Stimulated activated CD4-positive, alpha-beta T cell treated with anti-CD3 and anti-CD28 coated beads, Interleukin-12 subunit alpha, Interleukin-12 subunit beta, amount 100 ng/mL, for 4 hours (primary cell): ENCODE data around the gene SMCHD1.
"Not testable (repeated sequence)": the region's sequence is repeated elsewhere in the genome, so short reads cannot be mapped to it uniquely, and the experiment has no call there.

Source experiments
- DNase-seq: peaks from one replicate; pipeline ENCODE4 v3.0.0-alpha.2; 2020

The SMCHD1 gene

DNA sequence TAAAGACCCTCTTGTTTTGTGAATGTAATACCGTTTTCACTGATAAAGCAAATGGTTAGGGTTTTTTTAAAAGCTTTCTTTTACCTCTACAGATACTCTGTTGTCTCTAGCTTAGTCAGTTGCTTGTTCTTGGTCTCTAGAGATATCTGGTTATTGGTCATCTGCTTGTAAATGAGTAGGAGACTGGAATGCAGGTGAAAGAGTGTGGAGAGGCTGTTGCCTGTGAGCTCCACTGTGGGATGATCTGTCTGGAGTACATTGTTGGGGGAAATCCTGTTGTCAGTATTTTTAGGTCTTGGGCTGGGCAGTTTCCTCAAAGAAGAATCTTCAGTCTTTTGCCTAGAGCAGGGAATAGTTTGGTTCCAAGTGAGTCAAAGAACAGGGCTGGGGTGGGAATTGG lies 67.7 kb downstream of the SMCHD1 start:
- DNase-seq: no peak

DNA sequence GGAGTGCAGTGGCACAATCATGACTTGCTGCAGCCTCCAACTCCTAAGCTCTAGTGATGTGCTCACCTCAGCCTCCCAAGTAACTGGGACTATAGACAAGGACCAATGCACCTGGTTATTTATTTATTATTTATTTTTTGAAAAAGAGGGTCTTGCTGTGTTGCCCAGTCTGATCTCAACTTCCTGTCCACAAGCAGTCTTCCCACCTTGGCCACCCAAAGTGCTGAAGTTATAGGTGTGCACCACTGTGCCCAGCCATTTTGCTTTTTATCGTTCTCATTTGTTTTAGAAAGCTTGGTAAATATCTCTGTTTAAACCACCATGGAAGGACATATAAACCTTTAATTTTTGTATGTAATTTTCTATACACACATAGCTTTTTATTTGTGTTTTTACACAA lies 74.2 kb downstream of the SMCHD1 start:
- no peak for DNase-seq

DNA sequence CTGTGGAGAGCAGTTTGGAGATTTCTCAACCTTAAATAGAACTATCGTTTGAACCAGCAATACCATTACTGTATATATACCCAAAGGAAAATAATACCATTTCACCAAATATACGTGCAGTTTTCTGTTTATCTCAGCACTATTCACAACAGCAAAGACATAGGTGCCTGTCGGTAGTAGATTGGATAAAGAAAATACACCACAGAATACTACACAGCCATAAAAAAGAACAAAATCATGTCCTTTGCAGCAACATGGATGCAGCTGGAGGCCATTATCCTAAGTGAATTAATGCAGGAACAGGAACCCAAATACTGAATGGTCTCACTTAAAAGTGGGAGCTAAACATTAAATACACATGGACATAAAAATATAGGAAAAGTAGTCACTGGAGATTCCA lies 81.3 kb downstream of the SMCHD1 start:
- no peak for DNase-seq

DNA sequence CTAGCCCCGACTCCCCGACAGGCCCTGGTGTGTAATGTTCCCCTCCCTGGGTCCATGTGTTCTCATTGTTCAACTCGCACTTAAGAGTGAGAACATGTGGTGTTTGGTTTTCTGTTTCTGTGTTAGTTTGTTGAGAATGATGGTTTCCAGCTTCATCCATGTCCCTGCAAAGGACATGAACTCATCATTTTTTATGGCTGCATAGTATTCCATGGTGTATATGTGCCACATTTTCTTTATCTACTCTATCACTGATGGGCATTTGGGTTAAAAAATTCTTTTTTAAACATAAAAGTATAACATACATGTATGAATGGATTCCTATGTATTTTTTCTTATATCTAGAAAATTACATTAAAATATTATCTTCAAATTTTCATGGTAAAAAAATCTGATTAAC lies 84.6 kb downstream of the SMCHD1 start:
- DNase-seq: not testable (repeated sequence)

DNA sequence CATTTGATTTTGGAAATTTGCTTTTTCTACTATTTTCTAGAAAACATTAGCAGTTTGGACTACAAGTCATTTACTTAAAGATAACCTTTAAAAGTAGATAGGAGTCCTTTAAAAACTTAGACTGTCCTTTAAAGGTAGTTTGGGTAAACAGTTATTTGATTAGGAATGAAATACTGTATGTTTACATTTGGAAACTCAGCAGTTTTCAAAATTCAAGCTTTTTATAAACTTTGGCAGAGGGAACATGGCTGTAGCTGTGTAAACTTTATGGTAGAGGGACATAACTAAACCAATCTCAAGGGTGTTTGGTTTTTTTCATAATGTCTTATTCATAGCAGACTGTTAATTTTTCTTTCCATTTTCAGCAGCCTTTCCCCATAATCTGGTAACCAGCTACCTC lies 90.7 kb downstream of the SMCHD1 start:
- DNase-seq: no peak

DNA sequence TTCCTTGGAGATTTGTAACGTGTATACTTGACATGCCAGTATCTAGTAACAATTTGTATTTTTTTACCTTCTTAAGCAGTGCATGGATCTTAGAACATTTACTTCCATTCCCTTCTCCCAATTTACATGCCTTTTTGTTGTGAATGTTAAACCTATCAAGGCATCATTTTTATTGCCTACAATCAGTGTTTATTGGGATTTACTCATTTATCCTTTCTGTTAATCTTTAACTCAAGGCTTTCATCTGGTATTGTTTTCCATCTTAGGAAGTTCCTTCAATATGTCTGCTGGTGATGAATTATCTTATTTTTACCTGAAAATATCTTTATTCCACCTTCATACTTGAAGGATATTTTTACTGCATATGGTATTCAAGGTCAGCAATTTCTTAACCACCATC lies 102.8 kb downstream of the SMCHD1 start:
- DNase-seq: no peak

DNA sequence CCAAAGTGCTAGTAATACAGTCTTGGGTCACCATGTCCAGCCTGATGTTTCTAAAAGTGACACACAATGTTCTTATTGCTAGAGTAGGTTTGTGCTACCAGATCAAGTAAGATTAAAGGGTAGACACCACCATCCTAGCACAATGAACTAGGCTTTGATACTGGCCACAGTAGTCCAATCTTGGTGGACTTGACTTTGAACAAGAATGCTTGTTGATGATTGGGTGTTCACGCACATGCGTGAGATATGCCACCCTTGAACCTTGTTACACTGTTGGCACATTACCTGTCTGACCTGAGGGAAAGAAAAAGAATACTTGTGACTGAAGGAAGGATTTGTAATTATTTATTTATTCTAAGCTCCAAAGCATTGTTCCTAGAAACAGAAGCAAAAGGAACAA lies 119.1 kb downstream of the SMCHD1 start:
- DNase-seq: no peak

DNA sequence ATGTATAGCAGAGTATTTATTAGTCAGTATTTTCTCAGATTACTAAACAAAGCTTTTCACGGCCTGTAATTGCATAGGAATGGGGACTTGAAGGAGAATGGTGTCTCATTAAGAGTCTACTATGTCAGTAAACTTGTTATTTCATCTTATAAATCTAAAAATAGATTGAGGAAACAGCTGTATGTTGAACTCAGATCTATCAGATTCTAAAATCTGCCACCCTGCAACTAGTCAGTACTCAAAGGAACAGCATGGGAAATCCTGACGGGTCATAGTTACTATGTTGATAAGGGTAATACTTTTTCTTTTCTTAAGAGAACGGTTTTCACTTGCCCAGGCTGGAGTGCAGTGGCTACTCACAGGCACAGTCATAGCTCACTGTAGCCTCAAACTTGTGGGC lies 121.1 kb downstream of the SMCHD1 start:
- DNase-seq: no peak

DNA sequence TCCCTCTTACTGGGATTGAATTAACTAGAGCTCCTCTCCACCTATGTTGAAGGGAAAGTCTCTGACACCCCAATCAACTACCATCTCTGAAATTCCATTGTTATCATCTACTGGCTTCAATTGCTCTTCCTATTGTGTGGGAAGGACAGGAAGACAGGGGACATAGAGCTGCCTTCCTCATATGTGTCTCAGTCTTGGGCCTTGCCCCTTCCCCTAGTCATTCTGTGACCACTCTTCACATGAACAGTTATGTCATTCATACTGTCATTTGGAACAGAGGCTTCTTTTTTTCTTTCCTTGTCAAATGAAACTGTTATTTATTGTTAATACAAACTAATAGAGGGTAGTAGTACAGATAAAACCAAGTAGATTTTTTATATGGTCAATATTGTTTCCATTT lies 121.7 kb downstream of the SMCHD1 start:
- no peak for DNase-seq

DNA sequence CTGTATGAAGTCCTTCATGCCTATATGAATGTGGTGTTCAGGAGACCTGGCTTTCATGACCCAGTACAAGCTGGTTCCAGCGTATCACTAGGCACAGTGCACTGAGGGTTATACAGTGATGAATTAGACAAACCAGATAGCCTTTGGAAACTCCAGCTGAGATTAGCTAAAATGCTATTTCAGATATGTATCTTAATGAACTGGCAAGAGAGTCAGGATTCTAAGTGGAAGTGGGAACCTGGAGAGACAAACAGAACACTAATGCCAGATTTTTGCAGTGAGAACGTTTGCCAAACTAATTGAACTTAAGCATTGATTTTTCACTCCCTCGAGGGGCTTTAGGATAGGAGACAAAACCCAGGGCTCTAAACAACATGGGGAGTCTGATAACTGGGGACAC lies 125.2 kb downstream of the SMCHD1 start:
- no peak for DNase-seq

DNA sequence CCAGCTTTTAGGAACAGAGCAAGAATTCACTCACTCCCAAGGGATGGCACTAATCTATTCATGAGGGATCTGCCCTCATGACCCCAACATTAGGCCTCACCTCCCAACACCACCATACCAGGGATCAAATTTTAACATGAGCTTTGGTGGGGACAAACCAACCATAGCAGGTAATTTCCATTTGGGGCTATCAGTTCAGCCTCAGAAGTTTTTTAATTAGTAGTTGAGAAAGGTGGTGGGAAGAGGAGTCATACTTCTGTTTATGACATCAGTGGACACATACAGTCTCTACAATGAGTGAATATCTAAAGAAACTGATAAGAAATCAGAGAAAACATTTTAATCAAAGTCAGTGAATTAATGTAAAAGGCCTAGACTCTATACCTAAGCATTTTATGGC lies 131.7 kb downstream of the SMCHD1 start:
- no peak for DNase-seq

DNA sequence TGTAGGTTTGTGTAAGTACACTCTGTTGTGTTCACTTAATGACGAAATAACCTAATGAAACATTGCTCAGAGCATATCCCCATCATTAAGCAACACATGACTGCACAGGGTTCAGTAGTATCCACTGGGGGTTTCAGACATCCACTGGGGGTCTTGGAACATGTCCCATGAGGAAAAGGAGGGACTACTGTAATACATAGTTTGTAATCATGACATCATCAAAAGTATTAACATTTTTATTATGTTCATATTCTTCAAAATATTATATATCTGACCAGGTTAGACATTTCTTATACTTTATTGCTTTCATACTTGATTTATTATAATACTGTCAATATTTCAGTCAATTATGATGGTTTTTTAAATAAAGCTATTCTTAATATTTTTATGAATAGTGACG lies 136.9 kb downstream of the SMCHD1 start:
- no peak for DNase-seq

DNA sequence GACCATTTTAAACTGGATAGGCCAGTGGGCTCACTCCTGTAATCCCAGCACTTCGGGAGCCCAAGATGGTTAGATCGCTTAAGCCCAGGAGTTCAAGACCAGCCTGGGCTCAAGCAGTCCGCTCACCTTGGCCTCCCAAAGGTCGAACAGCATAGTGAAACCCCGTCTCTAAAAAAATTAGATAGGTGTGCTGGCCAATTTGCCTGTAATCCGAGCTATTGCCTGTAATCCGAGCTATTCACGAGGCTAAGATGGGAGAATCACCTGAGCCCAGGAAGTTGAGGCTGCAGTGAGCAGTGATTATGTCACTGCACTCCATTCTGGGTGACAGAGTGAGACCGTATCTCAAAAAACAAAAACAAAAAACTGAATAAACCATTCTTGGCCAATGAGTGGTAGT lies 138.6 kb downstream of the SMCHD1 start:
- no peak for DNase-seq

DNA sequence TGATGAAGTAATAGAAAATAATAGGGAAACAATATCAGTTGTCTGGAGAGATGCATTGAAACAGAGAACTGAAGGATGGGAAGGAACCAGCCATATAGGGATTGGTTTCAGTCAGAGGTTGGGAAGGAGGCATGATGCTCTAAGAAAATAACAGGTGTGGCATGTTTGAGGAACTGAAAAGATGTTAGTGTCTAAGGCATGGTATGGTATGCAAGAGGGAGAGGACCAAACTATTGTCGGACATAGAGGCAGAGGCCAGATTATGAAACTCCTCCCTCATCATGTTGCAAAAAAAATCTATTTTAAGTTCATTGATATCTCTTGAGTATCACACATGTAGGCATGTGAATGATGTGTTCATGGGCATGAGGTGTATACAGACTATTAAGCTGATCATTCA lies 142.4 kb downstream of the SMCHD1 start:
- no peak for DNase-seq

DNA sequence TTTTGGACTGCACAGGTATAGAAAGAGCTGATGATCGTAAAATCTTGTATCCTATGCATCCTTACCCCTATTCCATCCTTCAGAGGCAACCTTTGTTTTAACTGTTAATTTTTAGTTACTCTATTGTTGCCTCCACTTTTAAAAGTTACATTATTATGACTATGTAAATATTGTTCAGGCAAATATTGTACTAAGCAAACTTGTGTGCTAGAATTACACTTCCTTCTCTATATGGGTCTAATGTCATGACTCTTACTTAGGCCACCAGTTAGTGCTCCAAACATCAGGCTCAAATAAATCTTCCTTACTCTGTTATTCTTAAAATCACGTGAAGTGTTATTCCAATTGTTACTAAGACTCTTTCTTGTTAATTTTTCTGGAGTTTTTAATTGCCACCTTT lies 143.8 kb downstream of the SMCHD1 start:
- DNase-seq: no peak

DNA sequence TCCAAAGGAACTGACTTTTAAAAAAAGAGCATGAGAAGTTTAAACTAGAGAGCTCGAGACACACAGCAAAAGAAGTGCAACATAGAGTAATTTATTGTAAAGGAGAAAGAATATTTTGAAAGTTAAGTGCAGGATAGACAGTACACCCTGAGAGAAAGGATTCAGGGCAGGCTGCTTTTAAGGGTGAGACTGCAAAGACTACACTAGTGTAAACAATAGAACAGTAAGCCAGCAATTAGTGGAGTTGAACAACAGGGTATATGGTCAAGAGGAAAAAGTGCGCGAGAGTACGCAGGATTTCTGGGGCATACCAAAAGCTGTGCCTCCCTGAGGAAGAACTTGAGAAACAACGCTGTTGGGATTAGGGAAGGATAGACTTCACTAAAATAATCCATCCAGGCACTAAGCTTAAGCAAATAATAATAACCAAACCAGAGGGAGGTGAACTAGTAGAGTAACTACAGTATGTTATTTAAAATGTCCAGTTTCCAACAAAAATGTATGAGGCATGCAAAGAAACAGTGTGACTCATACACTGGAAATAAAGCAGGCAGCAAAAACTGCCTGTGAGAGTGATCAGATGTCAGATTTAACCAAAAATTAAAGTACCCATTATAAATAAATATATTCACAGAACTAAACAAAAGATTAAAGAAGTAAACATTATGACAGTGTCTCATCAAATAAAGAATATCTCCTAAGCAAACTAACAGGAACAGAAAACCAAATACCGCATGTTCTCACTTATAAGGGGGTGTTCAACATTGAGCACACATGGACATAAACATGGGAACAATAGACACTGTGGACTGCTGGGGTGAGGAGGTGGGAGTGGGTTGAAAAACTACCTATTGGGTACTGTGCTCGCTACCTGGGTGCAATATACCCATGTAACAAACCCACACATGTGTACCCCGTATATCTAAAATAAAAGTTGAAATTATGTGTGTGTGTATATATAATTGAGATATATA lies 150.7 kb downstream of the SMCHD1 start:
- no peak for DNase-seq

DNA sequence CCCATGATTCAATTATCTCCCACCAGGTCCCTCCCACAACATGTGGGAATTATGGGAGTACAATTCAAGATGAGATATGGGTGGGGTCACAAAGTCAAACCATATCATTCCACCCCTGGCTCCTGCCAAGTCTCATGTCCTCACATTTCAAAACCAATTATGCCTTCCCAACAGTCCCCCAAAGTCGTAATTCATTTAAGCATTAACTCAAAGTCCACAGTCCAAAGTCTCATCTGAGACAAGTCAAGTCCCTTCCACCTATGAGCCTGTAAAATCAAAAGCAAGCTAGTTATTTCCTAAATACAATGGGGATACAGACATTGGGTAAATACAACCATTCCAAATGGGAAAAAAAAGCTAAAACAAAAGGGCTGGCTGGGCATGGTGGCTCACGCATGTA lies 153.1 kb downstream of the SMCHD1 start:
- DNase-seq: not testable (repeated sequence)

DNA sequence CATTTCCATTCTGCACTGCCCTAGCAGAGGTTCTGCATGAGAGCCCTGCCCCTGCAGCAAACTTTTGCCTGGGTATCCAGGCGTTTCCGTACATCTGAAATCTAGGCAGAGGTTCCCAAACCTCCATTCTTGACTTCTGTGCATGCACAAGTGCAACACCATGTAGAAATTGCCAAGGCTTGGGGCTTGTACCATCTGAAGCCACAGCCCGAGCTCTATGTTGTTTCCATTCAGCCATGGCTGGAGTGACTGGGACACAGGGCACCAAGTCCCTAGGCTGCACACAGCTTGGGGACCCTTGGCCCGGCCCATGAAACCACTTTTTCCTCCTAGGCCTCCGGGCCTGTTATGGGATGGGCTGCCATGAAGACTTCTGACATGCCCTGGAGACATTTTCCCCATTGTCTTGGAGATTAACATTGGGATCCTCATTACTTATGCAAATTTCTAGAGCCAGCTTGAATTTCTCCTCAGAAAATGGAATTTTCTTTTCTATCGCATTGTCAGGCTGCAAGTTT lies 154.2 kb downstream of the SMCHD1 start:
- not testable (repeated sequence) for DNase-seq

DNA sequence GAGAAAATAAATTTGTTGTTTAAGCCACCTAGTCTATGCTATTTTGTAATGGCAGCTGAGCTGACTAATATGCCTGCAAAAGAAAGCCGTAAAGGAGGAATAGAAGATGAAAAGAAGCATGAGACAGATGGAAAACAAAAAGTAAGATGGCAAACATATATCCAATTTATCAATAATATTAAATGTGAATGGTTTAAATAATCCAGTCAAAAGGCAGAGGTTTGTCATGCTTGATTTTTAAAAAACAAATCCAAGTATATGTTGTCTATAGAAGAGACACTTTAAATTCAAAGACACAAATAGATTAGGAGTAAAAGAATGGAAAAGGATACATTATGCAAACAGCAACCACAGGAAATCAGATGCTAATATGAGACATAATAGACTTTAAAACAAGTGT lies 155.9 kb downstream of the SMCHD1 start:
- DNase-seq: no peak

DNA sequence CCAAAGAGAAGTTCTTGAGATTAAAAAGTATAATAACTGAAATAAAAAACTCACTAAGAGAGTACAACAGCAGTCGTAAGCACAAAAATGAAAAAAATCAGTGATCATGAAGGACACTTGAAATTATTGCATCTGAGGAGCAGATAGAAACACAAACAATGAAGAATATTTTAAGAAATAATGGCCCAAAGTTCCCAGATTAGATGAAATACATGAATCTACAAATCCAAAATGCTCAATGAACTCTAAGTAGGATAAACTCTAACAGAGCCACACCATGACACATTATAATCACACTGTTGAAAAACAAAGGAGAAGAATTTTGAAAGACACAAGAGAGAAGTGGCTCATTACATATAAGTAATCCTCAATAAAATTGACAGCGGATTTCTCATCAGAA lies 159.4 kb downstream of the SMCHD1 start:
- DNase-seq: no peak

DNA sequence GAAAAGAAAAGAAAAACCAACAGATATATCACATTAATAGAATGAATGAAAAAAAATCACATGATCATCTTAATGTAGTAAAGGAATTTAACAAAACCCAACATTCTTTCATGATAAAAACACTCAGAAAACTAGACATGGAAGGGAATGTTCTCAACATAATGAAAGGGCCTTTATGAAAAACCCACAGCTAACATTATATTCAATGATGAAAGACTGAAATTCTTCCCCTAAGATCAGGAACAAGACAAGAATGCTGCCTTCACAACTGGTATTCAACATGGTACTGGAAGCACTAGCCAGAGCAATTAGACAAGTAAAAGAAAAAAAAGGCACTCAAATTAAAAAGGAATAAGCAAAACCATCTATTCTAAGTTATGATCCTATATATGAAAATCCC lies 162.8 kb downstream of the SMCHD1 start:
- no peak for DNase-seq

DNA sequence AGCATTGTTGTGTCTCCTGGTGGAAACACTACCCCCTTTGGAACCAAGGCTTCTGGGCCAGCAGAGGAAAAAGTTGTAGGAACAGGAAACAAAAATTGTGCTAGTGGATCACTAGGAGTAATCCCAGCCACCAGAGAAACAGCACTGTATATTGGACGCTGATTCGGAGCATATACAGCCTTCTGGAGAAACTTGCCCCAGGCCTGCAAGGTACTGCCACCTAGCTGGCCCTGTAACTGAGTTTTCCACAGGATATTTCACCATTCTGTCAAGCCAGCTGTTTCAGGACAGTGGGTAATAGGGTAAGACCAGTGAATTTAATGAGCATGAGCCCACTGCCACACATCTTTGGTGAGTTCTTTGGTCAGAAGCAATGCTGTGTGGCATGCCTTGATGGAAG lies 166.2 kb downstream of the SMCHD1 start:
- no peak for DNase-seq

DNA sequence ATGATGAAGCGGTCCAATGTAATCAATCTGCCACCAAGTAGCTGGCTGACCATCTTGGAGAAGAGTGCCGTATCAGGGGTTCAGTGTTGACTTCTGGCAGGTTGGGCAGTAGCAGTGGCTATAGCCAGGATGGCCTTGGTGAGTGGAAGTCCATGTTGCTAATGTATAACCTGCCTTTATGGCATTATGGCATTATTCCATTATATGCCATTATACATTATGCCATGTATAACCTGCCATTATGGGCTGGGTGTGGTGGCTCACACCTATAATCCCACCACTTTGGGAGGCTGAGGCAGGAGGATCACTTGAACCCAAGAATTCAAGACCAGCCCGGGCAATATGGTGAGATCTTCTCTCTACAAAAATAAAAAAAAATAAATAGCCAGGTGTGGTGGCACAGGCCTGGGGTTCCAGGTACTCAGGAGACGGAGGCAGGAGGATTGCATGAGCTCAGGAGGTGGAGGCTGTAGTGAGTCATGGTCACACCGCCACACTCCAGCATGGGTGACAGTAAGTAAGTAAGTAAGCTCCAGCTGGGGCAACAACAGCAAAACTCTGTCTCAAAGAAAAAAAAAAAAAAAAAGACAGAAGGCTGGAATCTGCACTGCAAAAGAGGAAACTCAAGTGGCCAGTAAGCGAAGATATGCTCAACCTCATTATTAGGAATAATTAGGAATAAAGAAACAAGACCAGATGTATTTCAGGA lies 166.8 kb downstream of the SMCHD1 start:
- DNase-seq: no peak

DNA sequence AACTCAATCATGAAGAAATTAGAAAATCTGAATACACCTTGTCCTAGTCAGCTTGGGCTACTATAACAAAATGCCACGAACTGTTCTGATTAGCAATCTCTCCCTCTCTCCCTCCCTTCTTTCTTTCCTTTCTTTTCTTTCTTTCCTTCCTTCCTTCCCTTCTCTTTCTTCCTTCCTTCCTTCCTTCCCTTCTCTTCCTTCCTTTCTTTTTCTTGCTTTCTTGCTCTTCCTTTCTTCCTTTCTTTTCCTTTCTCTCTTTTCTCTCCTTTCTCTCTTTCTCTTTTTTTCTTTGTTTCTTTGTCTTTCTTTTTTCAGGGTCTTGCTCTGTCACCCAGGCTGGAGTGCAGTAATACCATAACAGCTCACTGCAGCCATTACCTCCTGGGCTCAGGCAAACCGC lies 167.7 kb downstream of the SMCHD1 start:
- no peak for DNase-seq
